SU-DHL-6 (cell line): ENCODE results near the gene TTC9B.

Experiments used
- CTCF ChIP-seq: fragments of 200-600 bp; sonication (generic); IDR thresholded peaks from one replicate; pipeline ENCODE4 v1.5.1; 2017; ENCODE audit warnings: antibody characterized with exemption, mild to moderate bottlenecking, low read length, moderate library complexity; ENCODE audit not compliant: insufficient read depth, poor library complexity, severe bottlenecking
- EZH2phosphoT487 ChIP-seq: fragments of 200-600 bp; sonication (generic), shearing (Covaris generic); conservative IDR thresholded peaks from 2 replicates; pipeline ENCODE4 v1.6.1; 2018; ENCODE audit warnings: mild to moderate bottlenecking, antibody characterized with exemption, low read length, moderate library complexity, mixed read lengths

- TF ChIP-seq CTCF (no peak), EZH2phosphoT487 (no peak)
These were observed 44.2 kb upstream of the TTC9B start for GRCh38 chr19:40262422-40262821.
